ENCODE measurements around the gene UNC5C.

DNA sequence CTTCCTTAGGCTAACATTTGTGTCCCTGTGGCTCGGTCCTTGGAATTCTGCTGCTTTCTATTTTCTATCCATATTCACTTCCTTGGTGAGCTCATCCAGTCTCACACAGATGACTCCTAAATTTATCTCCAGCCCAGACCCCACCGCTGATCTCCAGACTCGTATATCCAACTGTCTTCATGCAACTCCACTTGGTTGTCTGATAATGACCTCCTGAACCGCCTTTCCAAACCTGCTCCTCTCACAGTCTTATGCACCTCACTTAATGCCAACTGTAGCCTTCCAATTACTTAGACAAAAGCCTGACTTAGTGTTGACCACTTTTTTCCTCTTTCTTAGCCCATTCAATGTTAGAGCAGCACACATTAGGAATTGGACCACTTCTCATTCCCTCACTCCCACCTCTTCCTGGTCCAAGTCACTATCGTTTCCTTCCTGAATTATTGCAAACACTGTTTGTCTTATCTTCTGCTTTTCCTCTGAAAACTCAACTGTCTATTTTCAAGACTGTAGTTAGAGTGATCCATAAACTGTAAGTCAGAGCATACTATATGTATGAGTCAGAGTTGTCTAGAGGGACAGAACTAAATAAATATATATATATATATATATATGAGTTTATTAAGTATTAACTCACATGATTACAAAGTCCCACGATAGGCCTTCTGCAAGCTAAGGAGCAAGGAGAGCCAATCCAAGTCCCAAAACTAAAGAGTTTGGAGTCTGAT lies 292.5 kb downstream of the UNC5C start:
- TF ChIP-seq POLR2A (IDR thresholded peaks at IDR 0.05; ENCODE audit: low read length) (no peak), GATA1 (IDR thresholded peaks at IDR 0.05; ENCODE audit: low read depth, low read length) (no peak)

All from erythroblast (primary cell).